Kidney epithelial cell (primary cell): ENCODE measurements around the gene VIPR2. TPM values are rescaled to one million over a fixed set of nuclear protein-coding genes. Genes with fewer than 3 reads are reported as not detected.

ENCODE experiments used
- DNase-seq: peaks from one replicate; pipeline ENCODE4 v3.0.0-alpha.2; 2010; ENCODE audit warnings: low read depth
- H3K27me3 ChIP-seq: 2 replicates; pipeline ENCODE4 v1.6.0; 2011; ENCODE audit warnings: low read length; ENCODE audit not compliant: control insufficient read depth, insufficient read depth
- H3K36me3 ChIP-seq: 2 replicates; pipeline ENCODE4 v1.5.1; 2011; ENCODE audit warnings: low read length; ENCODE audit not compliant: control insufficient read depth, insufficient read depth
- H3K4me3 ChIP-seq: 2 replicates; pipeline ENCODE4 v1.5.1; 2011; ENCODE audit warnings: low read depth, mild to moderate bottlenecking, control low read depth, low read length
- CTCF ChIP-seq: IDR thresholded peaks from 2 replicates; pipeline ENCODE4 v1.5.1; 2011; ENCODE audit warnings: mild to moderate bottlenecking, moderate library complexity, low read length, control low read depth, inconsistent platforms; ENCODE audit not compliant: insufficient read depth, poor library complexity, severe bottlenecking
- total RNA-seq: library from RNA; depleted of rRNA; stranded (reverse); fragments of >200 nt; gene quantifications from 2 replicates; pipeline ENCODE4 v1.2.3, GENCODE V29; 2015

The VIPR2 gene
- total RNA-seq, 1 donor from 2014 or later: not detected

- Histone ChIP-seq H3K4me3 (no peak overlapping the region), H3K36me3 (no peaks in the 10 kb centered on the region), H3K27me3 (no peaks in the 10 kb centered on the region)
- DNase-seq: no peak
- TF ChIP-seq CTCF: no peak
These were observed 76.8 kb downstream of the VIPR2 start for GRCh38 chr7:159067576-159068487.

GRCh38 chr7:159066816-159067575 lies 77.7 kb downstream of the VIPR2 start:
- DNase-seq: no peak
- Histone ChIP-seq H3K36me3 (no peaks in the 10 kb centered on the region), H3K27me3 (no peaks in the 10 kb centered on the region), H3K4me3 (no peak overlapping the region)
- no peak for TF ChIP-seq CTCF

GRCh38 chr7:159065852-159066480 lies 78.7 kb downstream of the VIPR2 start:
- Histone ChIP-seq H3K4me3 (no peak overlapping the region), H3K27me3 (no peaks in the 10 kb centered on the region), H3K36me3 (no peaks in the 10 kb centered on the region)
- TF ChIP-seq CTCF: no peak
- no peak for DNase-seq

- no peak for TF ChIP-seq CTCF
- no peaks in the 10 kb centered on the region for H3K36me3 ChIP-seq
- no peaks in the 10 kb centered on the region for H3K27me3 ChIP-seq
These were observed 79.7 kb downstream of the VIPR2 start for GRCh38 chr7:159064816-159065510.

GRCh38 chr7:159064121-159064815 lies 80.4 kb downstream of the VIPR2 start:
- H3K36me3 ChIP-seq: no peaks in the 10 kb centered on the region
- H3K27me3 ChIP-seq: no peaks in the 10 kb centered on the region
- DNase-seq: no peak
- no peak overlapping the region for H3K4me3 ChIP-seq
- no peak for TF ChIP-seq CTCF

More at GRCh38 chr7:159064816-159065510, 79.7 kb downstream of the VIPR2 start:
- DNase-seq: no peak
- no peak overlapping the region for H3K4me3 ChIP-seq
